Nephron (organoid): ENCODE data around the gene NLRP1.

ENCODE experiments used
- H3K27ac Mint-ChIP-seq, 3 experiments: 2 replicates each; pipeline ENCODE4 v1.8.0; 2020; ENCODE audit warnings: mixed read lengths in 3 of 3, mild to moderate bottlenecking in 2 of 3, moderate library complexity in 1 of 3
- H3K27me3 Mint-ChIP-seq: 2 replicates; pipeline ENCODE4 v1.8.0; 2021; ENCODE audit warnings: low read depth, mild to moderate bottlenecking, moderate library complexity, mixed read lengths
- H3K36me3 Mint-ChIP-seq: 2 replicates; pipeline ENCODE4 v1.8.0; 2020; ENCODE audit warnings: low read depth, mixed read lengths
- H3K4me1 Mint-ChIP-seq: 2 replicates; pipeline ENCODE4 v1.8.0; 2020; ENCODE audit warnings: mixed read lengths
- H3K4me3 Mint-ChIP-seq, 3 experiments: 2 replicates each; pipeline ENCODE4 v1.8.0; 2020; ENCODE audit warnings: mild to moderate bottlenecking in 3 of 3, mixed read lengths in 3 of 3, moderate library complexity in 2 of 3
- H3K9me3 Mint-ChIP-seq: 2 replicates; pipeline ENCODE4 v1.8.0; 2020; ENCODE audit warnings: mixed read lengths
- CTCF ChIP-seq, 3 experiments: fragments of 200-600 bp; sonication (generic); IDR thresholded peaks; one replicate each; pipeline ENCODE4 v1.5.0; 2021; ENCODE audit warnings: antibody characterized with exemption in 3 of 3; ENCODE audit not compliant: unreplicated experiment in 3 of 3

NLRP1 gene

GRCh38 chr17:5541610-5542202 is 42.6 kb downstream of the NLRP1 start:
- Mint-ChIP-seq H3K27ac (no peak overlapping the region), H3K36me3 (no peaks in the 10 kb centered on the region), H3K4me3 (no peak overlapping the region), H3K4me1 (no peaks in the 10 kb centered on the region), H3K27me3 (no peaks in the 10 kb centered on the region), H3K9me3 (no peaks in the 10 kb centered on the region)
- no peak for TF ChIP-seq CTCF (IDR thresholded peaks at IDR 0.05; ENCODE audit: unreplicated experiment in 3 of 3)

GRCh38 chr17:5540321-5540720 is 44.0 kb downstream of the NLRP1 start:
- no peak for TF ChIP-seq CTCF (IDR thresholded peaks at IDR 0.05; ENCODE audit: unreplicated experiment in 3 of 3)
- Mint-ChIP-seq H3K27me3 (no peaks in the 10 kb centered on the region), H3K4me3 (no peak overlapping the region), H3K27ac (no peak overlapping the region), H3K9me3 (no peaks in the 10 kb centered on the region), H3K4me1 (no peaks in the 10 kb centered on the region), H3K36me3 (no peaks in the 10 kb centered on the region)

GRCh38 chr17:5539286-5539685 is 45.0 kb downstream of the NLRP1 start:
- Mint-ChIP-seq H3K9me3 (no peaks in the 10 kb centered on the region), H3K27me3 (no peaks in the 10 kb centered on the region), H3K4me1 (no peaks in the 10 kb centered on the region)

GRCh38 chr17:5536866-5537650 is 47.3 kb downstream of the NLRP1 start:
- TF ChIP-seq CTCF (IDR thresholded peaks at IDR 0.05; ENCODE audit: unreplicated experiment in 3 of 3) = no peak
- no peaks in the 10 kb centered on the region for H3K36me3 Mint-ChIP-seq
- H3K27ac Mint-ChIP-seq = peak overlapping the region in 1 of 3 experiments; percentile 18
- no peaks in the 10 kb centered on the region for H3K4me1 Mint-ChIP-seq
- H3K9me3 Mint-ChIP-seq = no peaks in the 10 kb centered on the region
- H3K4me3 Mint-ChIP-seq = no peak overlapping the region
- H3K27me3 Mint-ChIP-seq = no peaks in the 10 kb centered on the region

More at GRCh38 chr17:5539286-5539685, 45.0 kb downstream of the NLRP1 start:
- H3K27ac Mint-ChIP-seq = no peak overlapping the region
- TF ChIP-seq CTCF (IDR thresholded peaks at IDR 0.05; ENCODE audit: unreplicated experiment in 3 of 3) = no peak
- no peaks in the 10 kb centered on the region for H3K36me3 Mint-ChIP-seq
- no peak overlapping the region for H3K4me3 Mint-ChIP-seq

- Mint-ChIP-seq H3K4me1 (no peaks in the 10 kb centered on the region), H3K36me3 (no peaks in the 10 kb centered on the region), H3K4me3 (no peak overlapping the region), H3K27ac (no peak overlapping the region), H3K27me3 (no peaks in the 10 kb centered on the region), H3K9me3 (no peaks in the 10 kb centered on the region)
- TF ChIP-seq CTCF (IDR thresholded peaks at IDR 0.05; ENCODE audit: unreplicated experiment in 3 of 3) = no peak
These were observed 48.9 kb downstream of the NLRP1 start for GRCh38 chr17:5535436-5535835.
